Right cardiac atrium (tissue), 5 donors: ENCODE results near the gene SEC63. TPM values are rescaled to one million over a fixed set of nuclear protein-coding genes. Genes with fewer than 3 reads are reported as not detected.

ENCODE experiments used
- polyA plus RNA-seq: library from polyadenylated mRNA; stranded (reverse); fragments of 200-250 nt; gene quantifications from one replicate; pipeline ENCODE4 v1.2.3, GENCODE V29; 2013
- total RNA-seq, 4 donors: library from RNA; stranded (reverse); fragmentation: NEBNext Ultra II Directional; extraction: Animal tissue kit (Norgen Biotek cat#: 25700); gene quantifications; one replicate each; pipeline ENCODE4 v1.2.1, GENCODE V29; 2021
- donor health status: healthy with polysubstance abuse.
- donor health status: DM: no; HTN: yes; CAD: no.
- donor health status: DM: no; HTN: no; CAD: no.
- donor health status: DM: no; HTN: yes; CAD: no; lungs with severe emphysema.
- donor health status: DM: yes; HTN: yes; CAD: no.

Gene SEC63
- total and polyA plus RNA-seq, 5 donors: 30.6 to 100 (median 78.3) TPM

Other genes starting within 250 kb of the SEC63 start
- gene SCML4, start 133.9 kb downstream of the SEC63 start, total RNA-seq: under 1 TPM; 0.25 to 0.57 (median 0.32) TPM
- gene SCML4, start 133.9 kb downstream of the SEC63 start, polyA plus RNA-seq: 0.09 TPM
- 10 to 100 TPM; 42.2 to 55.3 (median 52.1) TPM for gene OSTM1, start 116.5 kb upstream of the SEC63 start, total RNA-seq
- 27.0 TPM for gene OSTM1, start 116.5 kb upstream of the SEC63 start, polyA plus RNA-seq
- not detected for gene NR2E1, start 207.8 kb upstream of the SEC63 start, total RNA-seq
- not detected for gene NR2E1, start 207.8 kb upstream of the SEC63 start, polyA plus RNA-seq